ENCODE measurements around the gene PROK2.

Gene PROK2

GRCh38 chr3:71785532-71786216 is 726 bp upstream of the PROK2 start:
- DNase-seq = no peak

GRCh38 chr3:71784201-71784913 is 591 bp downstream of the PROK2 start:
- peak; percentile 13 for DNase-seq

GRCh38 chr3:71783152-71783551 is 1.8 kb downstream of the PROK2 start:
- no peak for DNase-seq

GRCh38 chr3:71780430-71780829 is 4.5 kb downstream of the PROK2 start:
- DNase-seq = no peak

GRCh38 chr3:71779674-71780377 is 5.1 kb downstream of the PROK2 start:
- no peak for DNase-seq

GRCh38 chr3:71778353-71778752 is 6.6 kb downstream of the PROK2 start:
- no peak for DNase-seq

GRCh38 chr3:71776538-71776937 is 8.4 kb downstream of the PROK2 start:
- no peak for DNase-seq

- no peak for DNase-seq
Measured at GRCh38 chr3:71771884-71772283, 13.1 kb downstream of the PROK2 start.

GRCh38 chr3:71771126-71771525 is 13.8 kb downstream of the PROK2 start:
- DNase-seq = no peak

GRCh38 chr3:71763426-71763825 is 21.5 kb downstream of the PROK2 start:
- DNase-seq = no peak

GRCh38 chr3:71760140-71760539 is 24.8 kb downstream of the PROK2 start:
- no peak for DNase-seq

- DNase-seq = no peak
Measured at GRCh38 chr3:71759401-71759800, 25.5 kb downstream of the PROK2 start.

GRCh38 chr3:71758091-71758490 is 26.9 kb downstream of the PROK2 start:
- no peak for DNase-seq

GRCh38 chr3:71754610-71755253 is 30.2 kb downstream of the PROK2 start:
- DNase-seq = no peak

GRCh38 chr3:71753701-71754609 is 31.0 kb downstream of the PROK2 start, which contains the start of gene GPR27:
TSS of gene GPR27 (plus strand) at chr3:71753855. CDS start at chr3:71754050, 195 bp downstream.
- peak; percentile 30 for DNase-seq

- no peak for DNase-seq
Measured at GRCh38 chr3:71752831-71753700, 31.9 kb downstream of the PROK2 start.

GRCh38 chr3:71751602-71752001 is 33.3 kb downstream of the PROK2 start:
- DNase-seq = no peak

- no peak for DNase-seq
Measured at GRCh38 chr3:71744738-71745137, 40.2 kb downstream of the PROK2 start.

- no peak for DNase-seq
Measured at GRCh38 chr3:71742621-71743020, 42.3 kb downstream of the PROK2 start.

- no peak for DNase-seq
Measured at GRCh38 chr3:71734881-71735280, 50.1 kb downstream of the PROK2 start.

- no peak for DNase-seq
Measured at GRCh38 chr3:71733319-71733718, 51.6 kb downstream of the PROK2 start.

All from activated naive CD4-positive, alpha-beta T cell treated with Interleukin-2 at 50 U/mL for 16 hours (primary cell).